HuH-7 (cell line): ENCODE data around the gene NEDD4L.

Source experiments
- DNase-seq: peaks from one replicate; pipeline ENCODE4 v3.0.0; 2011; ENCODE audit warnings: low spot score

Gene NEDD4L

GRCh38 chr18:58181988-58182387, 138.0 kb downstream of the NEDD4L start:
- DNase-seq = no peak

GRCh38 chr18:58183226-58183625, 139.2 kb downstream of the NEDD4L start:
- no peak for DNase-seq

DNA sequence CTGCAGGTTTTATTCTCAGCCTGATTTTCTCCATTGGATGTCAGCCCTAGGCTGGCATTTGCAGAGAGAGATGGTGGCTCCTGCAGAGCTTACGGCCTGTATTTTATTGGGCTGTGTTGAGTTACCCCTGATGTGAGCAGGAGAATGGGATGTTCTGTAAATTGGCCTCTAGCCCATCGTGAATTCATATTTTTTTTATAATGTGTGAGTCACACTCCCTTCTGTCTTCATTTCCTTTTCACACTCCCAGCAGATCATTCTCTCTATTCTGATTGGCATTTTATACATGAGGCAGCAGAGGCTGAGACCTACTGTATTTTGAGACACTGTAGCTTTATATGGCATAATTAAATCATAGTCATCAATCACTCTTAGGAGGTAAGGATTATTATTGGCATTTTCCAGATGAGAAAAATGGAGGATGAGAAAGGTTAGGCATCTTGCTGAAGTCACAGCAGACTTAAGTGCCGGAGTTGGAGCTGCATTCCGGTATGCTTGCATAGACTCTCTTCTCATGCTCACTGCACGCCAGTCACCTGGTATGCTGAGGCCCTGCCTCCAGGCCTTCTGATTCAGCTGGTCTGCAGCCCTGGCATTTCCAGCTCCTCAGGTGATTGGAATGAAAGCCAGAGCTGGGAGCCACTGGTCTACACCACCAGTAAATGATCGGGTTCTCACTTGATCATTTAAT, 142.4 kb downstream of the NEDD4L start:
- no peak for DNase-seq

DNA sequence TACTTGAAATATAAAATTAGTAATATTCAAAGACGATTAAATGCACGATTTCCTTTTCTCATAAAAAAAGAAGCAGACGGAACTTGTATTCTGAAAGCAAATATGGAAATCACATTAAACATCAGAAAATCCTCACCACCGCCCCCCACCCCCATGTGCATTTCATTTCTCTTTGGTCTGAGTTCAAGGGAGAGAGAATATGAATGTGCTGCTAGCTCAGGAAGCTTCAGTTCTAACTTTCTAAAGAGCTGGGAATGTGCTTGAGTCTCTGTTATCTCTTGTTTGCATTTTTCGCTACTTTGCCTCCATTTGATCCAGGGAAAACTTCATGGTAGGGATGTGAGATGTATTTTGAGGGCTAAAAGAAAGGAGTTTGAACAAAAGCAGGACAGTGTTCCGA, 143.6 kb downstream of the NEDD4L start:
- DNase-seq = no peak

DNA sequence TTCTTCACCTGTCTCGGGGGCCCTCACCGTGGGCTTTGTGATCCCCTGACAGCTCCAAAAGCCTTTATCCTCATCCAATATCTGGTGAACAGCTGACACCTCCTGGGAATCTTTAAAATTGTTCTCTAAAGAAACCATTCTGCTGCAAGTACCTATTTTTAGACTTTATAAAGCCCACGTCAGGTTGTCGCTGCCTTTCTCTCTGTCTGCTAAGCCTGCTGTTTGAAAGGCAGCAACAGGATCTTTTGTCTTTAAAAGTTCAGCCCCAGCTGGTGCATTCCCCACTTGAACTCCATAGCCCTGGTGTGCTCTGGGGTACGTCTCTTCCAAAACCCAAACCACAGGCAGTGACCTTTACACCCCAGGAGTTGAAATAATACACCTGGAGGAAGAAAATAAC, 145.0 kb downstream of the NEDD4L start:
- no peak for DNase-seq

DNA sequence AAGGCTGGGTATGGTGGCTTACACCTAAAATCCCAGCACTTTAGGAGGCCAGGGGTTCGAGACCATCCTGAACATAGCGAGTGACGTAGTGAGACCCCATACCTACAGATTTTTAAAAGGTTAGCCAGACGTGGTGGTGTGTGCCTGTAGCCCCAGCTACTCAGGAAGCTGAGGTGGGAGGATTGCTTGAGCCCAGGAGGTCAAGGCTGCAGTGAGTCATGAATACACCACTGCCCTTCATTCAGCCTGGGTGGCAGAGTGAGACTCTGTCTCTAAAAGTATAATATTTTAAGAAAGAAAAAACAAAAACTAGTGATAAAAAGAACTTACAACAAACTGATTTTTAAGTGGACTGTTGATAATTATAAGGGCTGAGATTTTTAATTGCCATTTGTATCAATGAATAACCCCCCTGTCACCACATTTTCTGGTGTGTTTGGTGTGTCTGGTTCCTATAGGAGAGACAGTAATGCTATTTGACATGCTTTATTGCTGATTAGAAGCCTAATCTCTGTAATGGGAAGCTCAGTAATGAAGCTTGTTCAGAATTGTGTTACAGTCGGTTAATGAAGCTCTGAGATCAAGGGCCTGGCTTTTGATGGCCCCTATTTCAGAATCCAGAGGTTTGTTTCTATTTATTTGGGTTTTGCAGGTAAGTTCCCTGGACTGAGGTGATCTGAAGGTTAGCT, 147.0 kb downstream of the NEDD4L start:
- DNase-seq = no peak

DNA sequence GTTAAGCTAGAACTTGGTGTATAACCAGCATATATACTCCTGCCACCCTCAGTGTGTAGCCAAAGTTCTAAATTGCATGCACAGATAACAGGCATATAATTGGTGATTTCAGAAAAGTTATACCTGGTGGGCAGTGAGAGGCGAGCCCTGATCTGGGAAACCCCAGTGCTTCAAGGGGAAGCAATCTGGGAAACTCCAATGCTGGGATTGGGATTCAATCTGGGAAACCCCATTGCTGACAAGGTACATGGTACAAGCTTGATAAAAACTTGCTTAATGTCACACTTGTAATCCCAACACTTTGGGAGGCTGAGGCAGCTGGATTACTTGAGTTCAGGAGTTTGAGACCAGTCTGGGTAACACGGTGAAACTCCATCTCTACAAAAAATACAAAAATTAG, 147.6 kb downstream of the NEDD4L start:
- DNase-seq = no peak

GRCh38 chr18:58192519-58192918, 148.5 kb downstream of the NEDD4L start:
- no peak for DNase-seq

GRCh38 chr18:58194028-58194427, 150.0 kb downstream of the NEDD4L start:
- DNase-seq = peak; percentile 78

DNA sequence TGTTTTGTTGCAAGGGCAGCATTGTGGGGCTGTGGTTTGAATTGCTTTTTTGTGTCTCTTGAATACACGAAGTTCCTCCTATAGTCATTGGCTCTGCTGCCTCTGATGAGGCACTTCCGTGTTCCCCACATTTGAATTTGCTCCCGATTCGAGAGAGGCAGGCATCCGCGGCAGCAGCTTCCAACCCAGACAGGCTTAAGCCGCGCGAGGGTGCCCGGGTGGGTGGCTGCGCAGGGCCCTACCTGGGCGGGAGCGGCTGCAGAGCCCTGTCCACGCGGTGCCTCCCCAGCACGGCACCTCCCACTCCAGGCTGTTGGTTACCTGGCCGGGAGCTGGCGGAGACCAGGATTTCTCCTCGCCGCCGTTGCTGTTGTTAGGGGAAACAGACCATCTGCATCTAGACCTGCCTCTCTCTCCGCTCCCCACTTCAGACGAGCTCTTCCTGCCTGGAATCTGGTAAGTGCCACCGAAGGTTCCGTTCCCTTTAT, 151.3 kb downstream of the NEDD4L start:
- DNase-seq = no peak

DNA sequence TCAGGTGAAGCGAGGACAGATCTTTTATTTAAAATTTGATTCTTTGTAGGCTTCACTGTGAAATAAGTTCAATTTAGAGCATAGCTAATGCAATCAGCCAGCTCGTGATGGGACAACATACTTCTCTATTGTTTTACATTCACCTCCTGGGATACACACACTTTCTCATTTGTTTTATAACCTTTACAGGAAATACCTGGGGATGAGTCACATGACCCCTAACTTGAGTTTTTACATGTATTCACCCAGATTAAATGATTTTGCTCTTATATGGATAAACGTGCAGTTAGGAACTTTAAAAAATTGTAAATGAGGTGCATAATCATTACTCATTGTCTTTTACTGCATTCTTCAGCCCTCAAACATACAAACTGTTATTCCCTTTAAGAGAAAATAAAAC, 152.1 kb downstream of the NEDD4L start:
- no peak for DNase-seq

- no peak for DNase-seq
These were observed 153.2 kb downstream of the NEDD4L start for GRCh38 chr18:58196881-58197872.

DNA sequence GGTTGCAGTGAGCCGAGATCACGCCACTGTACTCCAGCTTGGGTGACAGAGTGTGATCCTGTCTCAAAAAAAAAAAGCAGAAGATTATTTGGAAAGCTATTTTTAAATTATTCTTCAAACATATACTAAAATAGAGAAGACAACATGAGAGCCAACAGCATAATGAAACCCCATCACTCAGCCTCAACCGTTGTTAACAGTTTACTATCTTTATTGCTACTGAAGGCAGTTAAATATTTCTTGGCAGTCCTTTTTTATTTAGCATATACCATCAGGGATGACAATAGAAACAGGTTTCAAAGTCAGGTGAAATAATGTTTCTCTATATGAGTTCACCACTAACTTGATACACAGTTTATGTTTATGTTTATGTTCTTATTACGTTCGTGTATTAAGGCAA, 157.2 kb downstream of the NEDD4L start:
- DNase-seq = no peak

GRCh38 chr18:58201733-58202730, 158.0 kb downstream of the NEDD4L start:
- DNase-seq = no peak

DNA sequence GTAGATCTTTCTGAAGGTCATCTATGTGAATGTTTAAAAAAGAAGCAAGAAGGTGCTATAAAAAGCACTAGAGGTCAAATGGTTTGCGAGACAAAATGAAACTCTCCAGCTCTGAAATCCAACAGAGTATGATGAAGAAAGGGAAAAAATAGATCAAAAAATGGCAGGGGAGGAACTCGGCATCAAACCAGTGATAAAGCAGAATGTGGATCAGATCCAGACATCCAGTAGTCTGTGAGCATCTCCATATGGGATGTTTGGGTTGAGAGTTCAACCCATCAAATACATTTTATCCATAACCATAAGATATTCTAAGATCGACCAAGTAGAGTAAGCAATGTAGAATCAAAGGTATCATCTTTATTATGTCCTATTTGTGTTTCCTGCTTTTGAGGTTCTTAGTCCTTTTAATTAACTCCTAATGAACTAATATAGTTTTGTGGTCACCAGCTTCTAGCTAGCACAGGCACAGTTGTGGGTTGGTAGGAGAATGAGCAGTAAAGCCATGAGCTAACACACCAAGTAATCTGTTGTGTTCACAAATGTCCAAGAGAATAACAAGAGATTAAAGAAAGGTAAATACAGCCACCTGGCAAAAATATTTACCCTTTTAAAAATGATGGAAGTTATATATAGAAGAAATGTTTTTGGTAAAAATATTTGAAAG, 160.9 kb downstream of the NEDD4L start:
- DNase-seq = no peak

DNA sequence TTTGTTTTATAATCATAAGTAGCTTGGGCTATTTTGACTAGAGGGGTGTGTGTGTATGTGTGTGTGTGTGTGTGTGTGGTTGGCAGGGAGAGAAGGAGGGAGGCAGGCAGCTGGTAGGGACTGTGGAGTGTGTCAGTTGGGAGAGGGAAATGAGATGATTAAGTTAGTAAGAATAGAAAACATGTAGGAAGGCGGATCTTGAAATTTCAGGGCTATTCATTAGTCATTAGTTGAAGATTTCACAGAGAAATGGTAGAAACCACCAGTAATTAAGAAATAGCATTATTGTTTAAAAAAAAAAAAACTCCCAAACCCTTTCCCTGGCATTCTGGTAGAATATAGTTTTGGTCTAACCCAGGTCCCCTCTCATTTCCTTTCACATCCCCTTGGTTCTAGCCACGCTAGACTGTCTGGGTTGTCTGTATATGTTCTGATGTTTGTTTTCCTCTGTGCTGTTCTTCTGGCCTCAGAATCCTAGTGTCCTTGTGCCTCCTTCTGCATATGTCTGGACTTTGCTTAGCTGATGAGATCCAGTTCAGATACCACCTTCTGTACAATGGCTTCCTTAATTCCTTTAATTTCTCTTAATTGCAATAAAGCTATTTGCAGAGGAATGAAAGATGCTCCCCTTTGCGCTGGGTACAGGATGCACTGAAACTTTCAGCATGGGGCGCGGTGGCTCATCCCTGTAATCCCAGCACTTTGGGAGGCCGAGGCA, 161.6 kb downstream of the NEDD4L start:
- no peak for DNase-seq

DNA sequence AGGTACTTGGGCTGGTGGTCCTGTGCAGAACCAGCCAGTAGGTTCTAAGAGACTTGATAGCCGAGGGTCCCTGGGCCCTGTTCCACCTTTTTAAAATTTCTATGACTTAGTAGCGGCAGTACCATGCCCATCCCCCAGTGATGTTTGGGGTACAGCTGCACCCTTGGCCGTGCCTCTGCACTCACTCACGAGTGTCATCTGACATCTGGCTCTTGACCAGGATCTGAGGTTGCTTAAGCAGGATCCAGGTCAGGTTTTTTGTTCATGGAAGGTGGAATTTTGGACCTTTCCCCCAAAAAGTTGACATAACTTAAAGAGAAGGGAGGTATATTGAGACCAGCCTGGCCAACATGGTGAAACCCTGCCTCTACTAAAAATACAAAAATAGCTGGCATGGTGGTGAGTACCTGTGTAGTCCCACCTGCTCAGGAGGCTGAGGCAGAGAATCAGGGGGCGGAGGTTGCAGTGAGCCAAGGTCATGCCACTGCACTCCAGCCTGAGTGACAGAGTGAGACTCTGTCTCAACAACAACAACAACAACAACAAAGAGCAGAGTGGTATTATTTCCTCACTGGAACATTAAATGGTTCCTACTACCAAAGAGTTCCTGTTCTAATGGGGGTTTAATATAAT, 163.6 kb downstream of the NEDD4L start:
- no peak for DNase-seq

- no peak for DNase-seq
These were observed 164.3 kb downstream of the NEDD4L start for GRCh38 chr18:58208207-58208932.

GRCh38 chr18:58209326-58209725, 165.3 kb downstream of the NEDD4L start:
- DNase-seq = no peak
